ACC112 (cell line): ENCODE data around the gene SEMA4D.

ENCODE experiments used
- H2AFZ ChIP-seq: fragments of 200-600 bp; sonication (generic); one replicate; pipeline ENCODE4 v1.6.0; 2017; ENCODE audit warnings: antibody characterized with exemption, low read length; ENCODE audit not compliant: unreplicated experiment
- H3K27ac ChIP-seq: fragments of 200-600 bp; sonication (generic); 2 replicates; pipeline ENCODE4 v1.5.1; 2014; ENCODE audit warnings: low read depth, mild to moderate bottlenecking, antibody characterized with exemption, low read length, moderate library complexity
- H3K27me3 ChIP-seq: fragments of 200-600 bp; sonication (generic); 2 replicates; pipeline ENCODE4 v1.6.1; 2014; ENCODE audit warnings: mild to moderate bottlenecking, antibody characterized with exemption, low read length, moderate library complexity, mixed read lengths; ENCODE audit not compliant: insufficient read depth
- H3K36me3 ChIP-seq: fragments of 200-600 bp; sonication (generic); 2 replicates; pipeline ENCODE4 v1.6.1; 2016; ENCODE audit warnings: mild to moderate bottlenecking, antibody characterized with exemption, low read length, moderate library complexity, mixed read lengths; ENCODE audit not compliant: insufficient read depth
- H3K4me1 ChIP-seq: fragments of 200-600 bp; sonication (generic); one replicate; pipeline ENCODE4 v1.6.1; 2016; ENCODE audit warnings: low read length, mixed read lengths; ENCODE audit not compliant: insufficient read depth, unreplicated experiment, control insufficient read depth
- H3K4me3 ChIP-seq: fragments of 200-600 bp; sonication (generic); 2 replicates; pipeline ENCODE4 v1.5.1; 2014; ENCODE audit warnings: mild to moderate bottlenecking, low read depth, low read length
- H3K79me2 ChIP-seq: fragments of 200-600 bp; sonication (generic); one replicate; pipeline ENCODE4 v1.6.0; 2016; ENCODE audit warnings: low read length; ENCODE audit not compliant: control insufficient read depth, unreplicated experiment, insufficient read depth

Gene SEMA4D

GRCh38 chr9:89428901-89429890, 68.7 kb downstream of the SEMA4D start:
- Histone ChIP-seq H3K27me3 (no peaks in the 10 kb centered on the region; the same call in 1 of the 2 replicates), H3K4me3 (no peak overlapping the region), H2AFZ (no peak overlapping the region), H3K36me3 (no peaks in the 10 kb centered on the region), H3K4me1 (no peaks in the 10 kb centered on the region), H3K27ac (no peak overlapping the region), H3K79me2 (no peaks in the 10 kb centered on the region)

- no peak overlapping the region for H3K4me3 ChIP-seq
- H3K79me2 ChIP-seq: no peaks in the 10 kb centered on the region
- H3K36me3 ChIP-seq: no peaks in the 10 kb centered on the region
- H3K4me1 ChIP-seq: no peaks in the 10 kb centered on the region
- H3K27me3 ChIP-seq: no peaks in the 10 kb centered on the region; the same call in 1 of the 2 replicates
- H3K27ac ChIP-seq: no peak overlapping the region
- no peak overlapping the region for H2AFZ ChIP-seq
Measured at GRCh38 chr9:89428222-89428761, 69.6 kb downstream of the SEMA4D start.

GRCh38 chr9:89427621-89428221, 70.2 kb downstream of the SEMA4D start:
- Histone ChIP-seq H3K4me3 (no peak overlapping the region), H3K36me3 (no peaks in the 10 kb centered on the region), H3K27me3 (no peaks in the 10 kb centered on the region; the same call in 1 of the 2 replicates), H3K4me1 (no peaks in the 10 kb centered on the region), H3K79me2 (no peaks in the 10 kb centered on the region), H3K27ac (no peak overlapping the region), H2AFZ (no peak overlapping the region)

- Histone ChIP-seq H3K27ac (no peak overlapping the region), H3K36me3 (no peaks in the 10 kb centered on the region), H3K79me2 (no peaks in the 10 kb centered on the region), H3K4me1 (no peaks in the 10 kb centered on the region), H3K4me3 (no peak overlapping the region), H2AFZ (no peak overlapping the region), H3K27me3 (no peaks in the 10 kb centered on the region)
Measured at GRCh38 chr9:89426384-89426961, 71.4 kb downstream of the SEMA4D start.

- H2AFZ ChIP-seq: no peak overlapping the region
- H3K4me3 ChIP-seq: no peak overlapping the region
- H3K79me2 ChIP-seq: no peaks in the 10 kb centered on the region
- H3K36me3 ChIP-seq: no peaks in the 10 kb centered on the region
- no peaks in the 10 kb centered on the region for H3K4me1 ChIP-seq
- H3K27ac ChIP-seq: no peak overlapping the region
- H3K27me3 ChIP-seq: 0 out of 2 replicates have a peak, but pooled peaks cover 2% of the 10 kb centered on the region
Measured at GRCh38 chr9:89425921-89426383, 72.0 kb downstream of the SEMA4D start.

GRCh38 chr9:89425024-89425805, 72.7 kb downstream of the SEMA4D start:
- H3K4me1 ChIP-seq: no peaks in the 10 kb centered on the region
- H3K4me3 ChIP-seq: no peak overlapping the region
- no peak overlapping the region for H2AFZ ChIP-seq
- H3K36me3 ChIP-seq: no peaks in the 10 kb centered on the region
- H3K27ac ChIP-seq: no peak overlapping the region
- peaks cover 5% of the 10 kb centered on the region; the same call in 1 of the 2 replicates for H3K27me3 ChIP-seq
- no peaks in the 10 kb centered on the region for H3K79me2 ChIP-seq

GRCh38 chr9:89422151-89422975, 75.5 kb downstream of the SEMA4D start:
- Histone ChIP-seq H3K4me1 (no peaks in the 10 kb centered on the region), H3K36me3 (no peaks in the 10 kb centered on the region), H3K27me3 (peaks cover 20% of the 10 kb centered on the region), H2AFZ (no peak overlapping the region), H3K4me3 (no peak overlapping the region), H3K79me2 (no peaks in the 10 kb centered on the region), H3K27ac (no peak overlapping the region)

- Histone ChIP-seq H3K4me3 (no peak overlapping the region), H3K36me3 (no peaks in the 10 kb centered on the region), H3K4me1 (no peaks in the 10 kb centered on the region), H2AFZ (no peak overlapping the region), H3K27ac (no peak overlapping the region), H3K79me2 (no peaks in the 10 kb centered on the region), H3K27me3 (peaks cover 23% of the 10 kb centered on the region)
Measured at GRCh38 chr9:89421595-89421994, 76.3 kb downstream of the SEMA4D start.

GRCh38 chr9:89420397-89421178, 77.3 kb downstream of the SEMA4D start:
- Histone ChIP-seq H3K4me1 (no peaks in the 10 kb centered on the region), H3K79me2 (no peaks in the 10 kb centered on the region), H3K27me3 (peaks cover 30% of the 10 kb centered on the region)

More at GRCh38 chr9:89420397-89421178, 77.3 kb downstream of the SEMA4D start:
- no peak overlapping the region for H3K27ac ChIP-seq
- no peak overlapping the region for H3K4me3 ChIP-seq
- H3K36me3 ChIP-seq: no peaks in the 10 kb centered on the region
- no peak overlapping the region for H2AFZ ChIP-seq
